K562 (cell line): ENCODE measurements around the gene PCBP2. TPM values are rescaled to one million over a fixed set of nuclear protein-coding genes. Genes with fewer than 3 reads are reported as not detected.

ENCODE experiments used
- ARID2 ChIP-seq: fragments of 450-650 bp; IDR thresholded peaks from 2 replicates; pipeline ENCODE4 v1.6.1; 2017; ENCODE audit warnings: antibody characterized with exemption, mild to moderate bottlenecking
- ASH1L ChIP-seq: fragments of 450-650 bp; IDR thresholded peaks from 2 replicates; pipeline ENCODE4 v1.6.1; 2018; ENCODE audit warnings: borderline replicate concordance, mild to moderate bottlenecking, low read depth; ENCODE audit not compliant: partially characterized antibody
- CXXC5 ChIP-seq: fragments of 250-450 bp; sonication (Bioruptor Pico); IDR thresholded peaks from 2 replicates; pipeline ENCODE4 v1.8.0; 2022; ENCODE audit warnings: inconsistent platforms, mild to moderate bottlenecking, moderate library complexity
- DACH1 ChIP-seq: fragments of 450-650 bp; IDR thresholded peaks from 2 replicates; pipeline ENCODE4 v1.6.1; 2018; ENCODE audit not compliant: partially characterized antibody
- EWSR1 ChIP-seq: fragments of 450-650 bp; IDR thresholded peaks from 2 replicates; pipeline ENCODE4 v1.6.1; 2018; ENCODE audit warnings: borderline replicate concordance, mild to moderate bottlenecking, low read depth, moderate library complexity; ENCODE audit not compliant: partially characterized antibody
- HOXB6 ChIP-seq: fragments of 250-450 bp; sonication (Bioruptor Pico); IDR thresholded peaks from 2 replicates; pipeline ENCODE4 v1.5.1; 2022; ENCODE audit warnings: mild to moderate bottlenecking, borderline replicate concordance
- MYNN ChIP-seq, 2 experiments: sonication (generic); formaldehyde crosslinking in 1 of 2; IDR thresholded peaks; 2 replicates each; pipeline versions ENCODE4 v1.5.0 to v1.6.1; 2016 to 2020; ENCODE audit warnings: antibody characterized with exemption in 1 of 2, missing genetic modification reagents in 1 of 2
- NCOA1 ChIP-seq: fragments of 450-650 bp; IDR thresholded peaks from 2 replicates; pipeline ENCODE4 v1.6.1; 2016; ENCODE audit warnings: low read depth
- NUFIP1 ChIP-seq: fragments of 450-650 bp; IDR thresholded peaks from 2 replicates; pipeline ENCODE4 v1.6.1; 2018; ENCODE audit not compliant: partially characterized antibody
- RHOXF2B ChIP-seq: fragments of 250-450 bp; sonication (Bioruptor Pico); conservative IDR thresholded peaks from 2 replicates; pipeline ENCODE4 v1.5.1; 2021
- SUPT5H ChIP-seq: fragments of 450-650 bp; IDR thresholded peaks from 2 replicates; pipeline ENCODE4 v1.6.1; 2016
- TEAD1 ChIP-seq, 2 experiments: fragments of 450-650 bp in 1 of 2; sonication (generic) in 1 of 2; formaldehyde crosslinking; IDR thresholded peaks; 2 replicates each; pipeline versions ENCODE4 v1.4.0 to v1.8.0; 2020 to 2022; ENCODE audit warnings: mild to moderate bottlenecking in 2 of 2, missing genetic modification reagents in 1 of 2
- ZNF121 ChIP-seq: sonication (generic); formaldehyde crosslinking; conservative IDR thresholded peaks from 2 replicates; pipeline ENCODE4 v1.8.0; 2022; ENCODE audit warnings: missing genetic modification reagents
- ZNF140 ChIP-seq: fragments of 250-450 bp; sonication (Bioruptor Pico); IDR thresholded peaks from 2 replicates; pipeline ENCODE4 v1.8.0; 2021; ENCODE audit warnings: moderate library complexity, mild to moderate bottlenecking, inconsistent platforms
- ZNF197 ChIP-seq: fragments of 200-800 bp; sonication (Bioruptor generic); IDR thresholded peaks from 2 replicates; pipeline ENCODE4 v1.6.1; 2016; ENCODE audit warnings: low read depth, missing genetic modification characterization, missing compliant biosample characterization
- ZNF354B ChIP-seq: fragments of 250-450 bp; sonication (Bioruptor Pico); IDR thresholded peaks from 2 replicates; pipeline ENCODE4 v1.4.0; 2020
- ZNF384 ChIP-seq: IDR thresholded peaks from 2 replicates; pipeline ENCODE4 v1.6.1; 2012; ENCODE audit warnings: low read depth, low read length, improper control_type of control experiment
- ZNF695 ChIP-seq: fragments of 450-650 bp; formaldehyde crosslinking; IDR thresholded peaks from 2 replicates; pipeline ENCODE4 v1.4.0; 2020; ENCODE audit warnings: mild to moderate bottlenecking, moderate library complexity
- polyA plus RNA-seq, 8 experiments: library from polyadenylated mRNA; depleted of rRNA in 4 of 8; stranded (reverse) in 5 of 8; unstranded in 3 of 8; fragments of >200 nt; fragmentation: Nextera tagmentation in 2 of 8; fragmentation: Illumina TruSeq in 1 of 8; extraction: Ambion mirVana in 2 of 8; extraction: Trizol in 1 of 8; gene quantifications; 2 replicates each; pipeline versions ENCODE4 v1.2.1 to v1.2.3, GENCODE V29; 2011 to 2014; ENCODE audit warnings: inconsistent platforms in 1 of 8, missing spikeins in 1 of 8
- total RNA-seq, 7 experiments: library from RNA; depleted of rRNA in 6 of 7; stranded (reverse); fragments of >200 nt in 6 of 7; fragmentation: Illumina TruSeq in 2 of 7; extraction: Trizol in 2 of 7; gene quantifications; 2 replicates each; pipeline versions ENCODE4 v1.2.1 to v1.2.3, GENCODE V29; 2011 to 2021; ENCODE audit warnings: low replicate concordance in 1 of 7
- TF ChIP-seq, protein P1 (sequence below), 2 experiments: fragments of 200-800 bp in 1 of 2; sonication (Bioruptor generic) in 1 of 2; sonication (generic) in 1 of 2; formaldehyde crosslinking in 1 of 2; IDR thresholded peaks in 1 of 2; conservative IDR thresholded peaks in 1 of 2; 2 replicates each; pipeline versions ENCODE4 v1.5.0 to v1.6.1; 2016 to 2020; ENCODE audit warnings: missing compliant biosample characterization in 1 of 2, missing genetic modification characterization in 1 of 2, missing genetic modification reagents in 1 of 2
- TF ChIP-seq, protein P2 (sequence below): fragments of 250-450 bp; sonication (Bioruptor Pico); IDR thresholded peaks from 2 replicates; pipeline ENCODE4 v1.5.0; 2022; ENCODE audit warnings: mild to moderate bottlenecking
- TF ChIP-seq, protein P3 (sequence below): sonication (generic); formaldehyde crosslinking; IDR thresholded peaks from 2 replicates; pipeline ENCODE4 v1.8.0; 2023; ENCODE audit warnings: mild to moderate bottlenecking, missing genetic modification reagents

Gene PCBP2
- total and polyA plus RNA-seq, 9 of the 15 experiments (the other 6 are each of a cell fraction or from before 2014, with no cell fraction given) = 137 to 831 (median 328) TPM

DNA sequence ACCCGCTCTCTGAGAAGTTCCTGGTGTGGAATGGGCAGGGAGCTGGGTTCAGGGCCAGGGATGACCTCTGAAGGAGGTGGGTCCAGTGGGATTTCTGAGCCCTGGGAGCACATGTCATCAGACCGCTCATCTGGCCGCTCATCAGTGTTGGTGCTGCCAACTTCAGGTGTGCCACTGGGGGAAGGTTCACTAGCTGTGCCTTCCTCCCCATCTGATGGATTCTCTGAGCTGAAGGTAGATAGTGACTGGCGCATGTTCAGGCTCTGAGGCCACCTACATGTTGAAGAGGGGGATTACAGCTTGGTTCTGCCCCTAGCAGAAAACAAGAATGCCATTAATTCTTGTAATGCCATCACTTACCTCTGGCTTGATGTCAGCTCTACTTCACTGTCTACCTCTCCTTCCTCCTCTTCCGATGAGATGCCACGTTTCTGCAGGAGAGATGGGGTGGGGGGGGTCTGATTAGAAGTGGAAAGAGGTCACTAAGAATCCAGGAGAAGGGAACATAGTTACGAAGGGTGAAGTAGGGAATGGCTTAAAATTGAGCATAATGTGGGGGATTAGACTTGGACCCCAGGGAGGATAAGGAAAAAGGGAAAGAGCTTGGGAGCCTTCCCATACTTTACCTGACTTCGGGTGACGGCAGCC lies 30.2 kb downstream of the PCBP2 start (continued):
- TF ChIP-seq, protein P1, sequence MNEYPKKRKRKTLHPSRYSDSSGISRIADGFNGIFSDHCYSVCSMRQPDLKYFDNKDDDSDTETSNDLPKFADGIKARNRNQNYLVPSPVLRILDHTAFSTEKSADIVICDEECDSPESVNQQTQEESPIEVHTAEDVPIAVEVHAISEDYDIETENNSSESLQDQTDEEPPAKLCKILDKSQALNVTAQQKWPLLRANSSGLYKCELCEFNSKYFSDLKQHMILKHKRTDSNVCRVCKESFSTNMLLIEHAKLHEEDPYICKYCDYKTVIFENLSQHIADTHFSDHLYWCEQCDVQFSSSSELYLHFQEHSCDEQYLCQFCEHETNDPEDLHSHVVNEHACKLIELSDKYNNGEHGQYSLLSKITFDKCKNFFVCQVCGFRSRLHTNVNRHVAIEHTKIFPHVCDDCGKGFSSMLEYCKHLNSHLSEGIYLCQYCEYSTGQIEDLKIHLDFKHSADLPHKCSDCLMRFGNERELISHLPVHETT (CRISPR knock-in tag; conservative IDR thresholded peaks at IDR 0.05 in 1 of 2, IDR thresholded peaks at IDR 0.05 in 1 of 2) = no peak
- TF ChIP-seq CXXC5 (no peak), ZNF121 (no peak), RHOXF2B (CRISPR knock-in tag) (no peak), MYNN (IDR thresholded peaks at IDR 0.05) (peak; percentile 53; the same call in 1 of the 2 replicates), MYNN (CRISPR knock-in tag; IDR thresholded peaks at IDR 0.05) (no peak), HOXB6 (CRISPR knock-in tag) (no peak), ASH1L (no peak), EWSR1 (no peak), NCOA1 (no peak), SUPT5H (peak; percentile 72), ZNF197 (CRISPR knock-in tag) (no peak), TEAD1 (CRISPR knock-in tag; IDR thresholded peaks at IDR 0.05) (no peak), ARID2 (no peak), DACH1 (no peak), ZNF384 (no peak), ZNF140 (no peak), ZNF354B (CRISPR knock-in tag) (no peak), ZNF695 (CRISPR knock-in tag) (no peak), NUFIP1 (no peak)
- TF ChIP-seq, protein P2, sequence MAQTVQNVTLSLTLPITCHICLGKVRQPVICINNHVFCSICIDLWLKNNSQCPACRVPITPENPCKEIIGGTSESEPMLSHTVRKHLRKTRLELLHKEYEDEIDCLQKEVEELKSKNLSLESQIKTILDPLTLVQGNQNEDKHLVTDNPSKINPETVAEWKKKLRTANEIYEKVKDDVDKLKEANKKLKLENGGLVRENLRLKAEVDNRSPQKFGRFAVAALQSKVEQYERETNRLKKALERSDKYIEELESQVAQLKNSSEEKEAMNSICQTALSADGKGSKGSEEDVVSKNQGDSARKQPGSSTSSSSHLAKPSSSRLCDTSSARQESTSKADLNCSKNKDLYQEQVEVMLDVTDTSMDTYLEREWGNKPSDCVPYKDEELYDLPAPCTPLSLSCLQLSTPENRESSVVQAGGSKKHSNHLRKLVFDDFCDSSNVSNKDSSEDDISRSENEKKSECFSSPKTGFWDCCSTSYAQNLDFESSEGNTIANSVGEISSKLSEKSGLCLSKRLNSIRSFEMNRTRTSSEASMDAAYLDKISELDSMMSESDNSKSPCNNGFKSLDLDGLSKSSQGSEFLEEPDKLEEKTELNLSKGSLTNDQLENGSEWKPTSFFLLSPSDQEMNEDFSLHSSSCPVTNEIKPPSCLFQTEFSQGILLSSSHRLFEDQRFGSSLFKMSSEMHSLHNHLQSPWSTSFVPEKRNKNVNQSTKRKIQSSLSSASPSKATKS (CRISPR knock-in tag) = no peak
- TF ChIP-seq, protein P3, sequence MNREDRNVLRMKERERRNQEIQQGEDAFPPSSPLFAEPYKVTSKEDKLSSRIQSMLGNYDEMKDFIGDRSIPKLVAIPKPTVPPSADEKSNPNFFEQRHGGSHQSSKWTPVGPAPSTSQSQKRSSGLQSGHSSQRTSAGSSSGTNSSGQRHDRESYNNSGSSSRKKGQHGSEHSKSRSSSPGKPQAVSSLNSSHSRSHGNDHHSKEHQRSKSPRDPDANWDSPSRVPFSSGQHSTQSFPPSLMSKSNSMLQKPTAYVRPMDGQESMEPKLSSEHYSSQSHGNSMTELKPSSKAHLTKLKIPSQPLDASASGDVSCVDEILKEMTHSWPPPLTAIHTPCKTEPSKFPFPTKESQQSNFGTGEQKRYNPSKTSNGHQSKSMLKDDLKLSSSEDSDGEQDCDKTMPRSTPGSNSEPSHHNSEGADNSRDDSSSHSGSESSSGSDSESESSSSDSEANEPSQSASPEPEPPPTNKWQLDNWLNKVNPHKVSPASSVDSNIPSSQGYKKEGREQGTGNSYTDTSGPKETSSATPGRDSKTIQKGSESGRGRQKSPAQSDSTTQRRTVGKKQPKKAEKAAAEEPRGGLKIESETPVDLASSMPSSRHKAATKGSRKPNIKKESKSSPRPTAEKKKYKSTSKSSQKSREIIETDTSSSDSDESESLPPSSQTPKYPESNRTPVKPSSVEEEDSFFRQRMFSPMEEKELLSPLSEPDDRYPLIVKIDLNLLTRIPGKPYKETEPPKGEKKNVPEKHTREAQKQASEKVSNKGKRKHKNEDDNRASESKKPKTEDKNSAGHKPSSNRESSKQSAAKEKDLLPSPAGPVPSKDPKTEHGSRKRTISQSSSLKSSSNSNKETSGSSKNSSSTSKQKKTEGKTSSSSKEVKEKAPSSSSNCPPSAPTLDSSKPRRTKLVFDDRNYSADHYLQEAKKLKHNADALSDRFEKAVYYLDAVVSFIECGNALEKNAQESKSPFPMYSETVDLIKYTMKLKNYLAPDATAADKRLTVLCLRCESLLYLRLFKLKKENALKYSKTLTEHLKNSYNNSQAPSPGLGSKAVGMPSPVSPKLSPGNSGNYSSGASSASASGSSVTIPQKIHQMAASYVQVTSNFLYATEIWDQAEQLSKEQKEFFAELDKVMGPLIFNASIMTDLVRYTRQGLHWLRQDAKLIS (CRISPR knock-in tag) = no peak
